Activated CD8-positive, alpha-beta memory T cell treated with anti-CD3 and anti-CD28 coated beads for 1 hour (primary cell): ENCODE results near the gene EML6.

Experiments used
- DNase-seq, 2 donors: peaks; one replicate each; pipeline ENCODE4 v3.0.0-alpha.2; 2020; ENCODE audit warnings: low read depth in 1 of 2; ENCODE audit errors: extremely low read depth in 1 of 2

Gene EML6

GRCh38 chr2:55013936-55014335, 290.5 kb downstream of the EML6 start:
- DNase-seq = no peak

DNA sequence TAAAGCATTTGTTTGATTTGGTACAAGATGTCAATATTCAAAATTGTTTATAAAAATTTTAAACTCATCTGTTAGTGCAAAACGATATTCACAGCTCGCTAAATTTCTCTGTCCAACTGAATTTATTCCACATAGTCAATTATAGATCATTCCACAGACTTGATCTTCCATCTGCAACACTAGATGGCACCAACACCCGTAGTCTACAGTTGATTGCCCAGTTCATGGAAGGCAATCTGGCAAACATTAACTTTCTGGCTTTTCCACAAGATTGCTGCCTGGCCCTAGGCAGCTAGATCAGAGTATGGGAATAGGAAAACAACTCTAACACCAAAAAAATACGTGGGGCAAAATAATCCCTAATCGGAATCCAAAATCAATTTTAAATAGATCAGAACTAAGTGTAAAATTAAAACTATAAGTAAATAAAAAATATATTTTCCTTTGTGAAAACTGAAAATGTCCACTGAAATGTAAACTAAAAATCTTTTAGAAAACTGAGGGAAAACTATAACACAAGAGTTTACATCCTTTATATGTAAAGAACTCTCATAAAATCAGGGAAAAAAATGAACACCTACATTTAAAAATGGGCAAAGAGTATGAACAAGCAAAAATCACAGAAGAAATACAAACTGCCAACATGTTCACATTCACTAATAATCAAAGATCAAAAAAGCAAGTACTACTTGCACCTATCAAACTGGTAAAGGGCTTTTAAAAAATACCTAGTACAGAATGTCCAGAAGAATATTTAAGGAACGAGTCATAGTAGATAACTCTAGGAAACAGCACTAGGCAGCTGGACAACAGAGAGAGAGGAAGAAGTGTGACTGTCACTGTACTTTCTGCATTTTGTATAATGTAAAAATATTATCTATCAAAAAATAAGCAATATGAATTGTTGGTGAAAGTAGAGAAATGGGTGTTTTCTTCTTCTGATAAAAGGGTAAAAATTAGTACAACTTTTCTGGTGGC, 291.8 kb downstream of the EML6 start:
- no peak for DNase-seq

- no peak for DNase-seq
These were observed 294.0 kb downstream of the EML6 start for GRCh38 chr2:55017428-55017827.

GRCh38 chr2:55017880-55018279, 294.4 kb downstream of the EML6 start:
- no peak for DNase-seq

DNA sequence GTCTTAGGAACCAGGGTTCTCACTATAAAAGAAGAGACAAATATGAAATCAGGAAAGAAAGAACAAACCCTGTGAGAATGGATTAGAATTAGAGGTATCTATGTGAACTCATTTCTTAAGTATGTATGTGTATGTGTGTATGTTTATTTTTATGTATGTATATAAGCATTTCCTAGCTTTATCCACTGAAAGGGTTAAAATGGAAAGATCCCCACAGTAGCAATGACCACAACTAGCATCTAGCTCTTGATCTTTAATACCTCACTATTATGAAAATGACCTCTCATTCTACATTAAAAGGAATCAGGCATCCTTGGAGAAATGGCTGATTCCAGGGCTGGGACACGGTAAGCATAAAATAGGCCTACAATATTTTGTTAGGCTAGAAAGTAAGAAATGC, 295.2 kb downstream of the EML6 start:
- DNase-seq = no peak

- DNase-seq = no peak
These were observed 296.2 kb downstream of the EML6 start for GRCh38 chr2:55019526-55020258.
